OCI-LY7 (cell line): ENCODE data around the gene WNT2B. TPM values are rescaled to one million over a fixed set of nuclear protein-coding genes. Genes with fewer than 3 reads are reported as not detected.
"Not testable (repeated sequence)": the region's sequence is repeated elsewhere in the genome, so short reads cannot be mapped to it uniquely, and the experiment has no call there.

ENCODE experiments used
- BruUV-seq: library from RNA; stranded (reverse); fragments of 400-500 nt; replicated peaks from 2 replicates; lab custom pipeline; 2021; lab: Mats Ljungman, UMichigan
- CTCF ChIA-PET: fragments of 300-600 bp; sonication (Branson Sonifier 250); formaldehyde crosslinking; loops from one replicate; lab custom pipeline; 2022; ENCODE audit warnings: antibody characterized with exemption; ENCODE audit not compliant: unreplicated experiment; lab: Charles Lee
- POLR2A ChIA-PET: fragments of 300-600 bp; sonication (Branson Sonifier 250); formaldehyde crosslinking; loops from one replicate; lab custom pipeline; 2022; ENCODE audit warnings: antibody characterized with exemption; lab: Charles Lee
- DNase-seq: peaks from one replicate; pipeline ENCODE4 v3.0.0-alpha.2; 2015; ENCODE audit warnings: low spot score
- H2AFZ ChIP-seq: fragments of 200-600 bp; sonication (generic), shearing (Covaris generic); 2 replicates; pipeline ENCODE4 v1.6.1; 2014; ENCODE audit warnings: mild to moderate bottlenecking, antibody characterized with exemption, low read length, moderate library complexity
- H3K27ac ChIP-seq: fragments of 200-600 bp; sonication (generic); 2 replicates; pipeline ENCODE4 v1.5.1; 2014; ENCODE audit warnings: mixed run types, low read depth, mild to moderate bottlenecking, moderate library complexity, low read length, inconsistent platforms; ENCODE audit not compliant: poor library complexity, severe bottlenecking
- H3K36me3 ChIP-seq: fragments of 200-600 bp; sonication (generic); 2 replicates; pipeline ENCODE4 v1.6.1; 2014; ENCODE audit warnings: mild to moderate bottlenecking, antibody characterized with exemption, low read length, moderate library complexity, mixed read lengths; ENCODE audit not compliant: insufficient read depth
- H3K4me1 ChIP-seq: fragments of 200-600 bp; sonication (generic); 2 replicates; pipeline ENCODE4 v1.5.1; 2014; ENCODE audit warnings: mild to moderate bottlenecking, low read length; ENCODE audit not compliant: insufficient read depth, poor library complexity, severe bottlenecking
- H3K4me2 ChIP-seq: fragments of 200-600 bp; sonication (generic); 2 replicates; pipeline ENCODE4 v1.6.1; 2014; ENCODE audit warnings: mild to moderate bottlenecking, low read length
- H3K4me3 ChIP-seq: fragments of 200-600 bp; sonication (generic); 2 replicates; pipeline ENCODE4 v1.5.1; 2014; ENCODE audit warnings: mild to moderate bottlenecking, low read depth, low read length; ENCODE audit not compliant: poor library complexity, severe bottlenecking
- H3K79me2 ChIP-seq: fragments of 200-600 bp; sonication (generic); 2 replicates; pipeline ENCODE4 v1.6.1; 2016; ENCODE audit warnings: low read depth, mild to moderate bottlenecking, low read length, moderate library complexity, mixed read lengths; ENCODE audit not compliant: insufficient read depth
- H3K9me2 ChIP-seq: fragments of 200-600 bp; sonication (generic); 2 replicates; pipeline ENCODE4 v1.6.1; 2016; ENCODE audit warnings: mild to moderate bottlenecking, low read length, mixed read lengths; ENCODE audit not compliant: insufficient read depth
- H3K9me3 ChIP-seq: fragments of 200-600 bp; sonication (generic); 2 replicates; pipeline ENCODE4 v1.6.1; 2014; ENCODE audit warnings: mild to moderate bottlenecking, mixed run types, low read length, mixed read lengths
- H4K20me1 ChIP-seq: fragments of 200-600 bp; sonication (generic); 2 replicates; pipeline ENCODE4 v1.6.1; 2014; ENCODE audit warnings: mild to moderate bottlenecking, antibody characterized with exemption, low read length, moderate library complexity, mixed read lengths; ENCODE audit not compliant: insufficient read depth
- CTCF ChIP-seq: fragments of 200-600 bp; sonication (generic); conservative IDR thresholded peaks from 2 replicates; pipeline ENCODE4 v1.5.1; 2014; ENCODE audit warnings: mild to moderate bottlenecking, antibody characterized with exemption, low read length, moderate library complexity, mixed read lengths
- EZH2phosphoT487 ChIP-seq: fragments of 200-600 bp; sonication (generic); IDR thresholded peaks from 2 replicates; pipeline ENCODE4 v1.6.1; 2018; ENCODE audit warnings: low read depth, borderline replicate concordance, mild to moderate bottlenecking, mixed run types, antibody characterized with exemption, low read length, moderate library complexity, mixed read lengths
- intact Hi-C: fragments of 100-400 bp; cut with micrococcal nuclease; formaldehyde crosslinking; loops from one replicate; pipeline ENCODE4 v1.10.0; 2022; ENCODE audit not compliant: unreplicated experiment
- total RNA-seq, 2 experiments: library from RNA; depleted of rRNA in 1 of 2; stranded (reverse); fragments of >200 nt in 1 of 2; shearing (Covaris generic) in 1 of 2; gene quantifications; 2 replicates each; pipeline ENCODE4 v1.2.3, GENCODE V29; 2014 to 2022

Gene WNT2B
- total RNA-seq, 2 experiments from 2014 or later: 0.32 to 0.91 TPM

GRCh38 chr1:112465122-112465521 lies 43.6 kb upstream of the WNT2B start:
- Histone ChIP-seq H3K4me3 (no peak overlapping the region), H2AFZ (peak overlapping the region; percentile 96; the same call in 1 of the 2 replicates), H3K27ac (no peak overlapping the region), H4K20me1 (no peaks in the 10 kb centered on the region), H3K79me2 (no peaks in the 10 kb centered on the region), H3K9me2 (no peaks in the 10 kb centered on the region), H3K4me2 (peak overlapping the region; percentile 62), H3K4me1 (peaks cover 43% of the 10 kb centered on the region), H3K36me3 (no peaks in the 10 kb centered on the region), H3K9me3 (no peaks in the 10 kb centered on the region)
- POLR2A ChIA-PET: interaction anchor here (0.7 to 2.9 kb wide), 5 partner anchors 18 to 74 kb away, joined by 3 to 10 read pairs (median 3); partner anchors contain the start of gene CTTNBP2NL
- no peak for DNase-seq
- BruUV-seq: no TSS peak
- no peak for TF ChIP-seq EZH2phosphoT487
- no peak for TF ChIP-seq CTCF
- intact Hi-C loops: no loop called here
- CTCF ChIA-PET: interaction anchor here (0.6 kb wide), 2 partner anchors 46 to 191 kb away, joined by 4 read pairs; no protein-coding TSS in a partner anchor

GRCh38 chr1:112466078-112466660 lies 42.6 kb upstream of the WNT2B start:
- ChIA-PET POLR2A (interaction anchor here (0.6 to 2.9 kb wide), 10 partner anchors 10 to 591 kb away, joined by 3 to 10 read pairs (median 3); no protein-coding TSS in a partner anchor), CTCF (interaction anchor here (0.9 to 1.3 kb wide), 3 partner anchors 47 to 72 kb away, joined by 3 to 6 read pairs (median 5); partner anchors contain the start of gene CTTNBP2NL)
- H3K9me2 ChIP-seq: no peaks in the 10 kb centered on the region
- peak overlapping the region; percentile 62 for H3K4me2 ChIP-seq
- intact Hi-C loops: loop anchor here (1.0 to 2.0 kb wide), 5 partner anchors 43 to 249 kb away; partner anchors contain the start of genes PPM1J and WNT2B
- BruUV-seq: no TSS peak
- H3K9me3 ChIP-seq: no peaks in the 10 kb centered on the region
- DNase-seq: peak; percentile 92
- H2AFZ ChIP-seq: peak overlapping the region; percentile 96
- H4K20me1 ChIP-seq: no peaks in the 10 kb centered on the region
- no peak for TF ChIP-seq EZH2phosphoT487
- peak; percentile 89 for TF ChIP-seq CTCF
- H3K4me1 ChIP-seq: peaks cover 43% of the 10 kb centered on the region
- H3K36me3 ChIP-seq: no peaks in the 10 kb centered on the region
- H3K79me2 ChIP-seq: no peaks in the 10 kb centered on the region
- H3K4me3 ChIP-seq: peak overlapping the region; percentile 41
- peak overlapping the region; percentile 64 for H3K27ac ChIP-seq

- H3K4me3 ChIP-seq, BruUV-seq, H3K36me3 ChIP-seq, H3K4me2 ChIP-seq, H3K9me2 ChIP-seq, DNase-seq, CTCF ChIA-PET, H4K20me1 ChIP-seq, POLR2A ChIA-PET, H3K27ac ChIP-seq, H2AFZ ChIP-seq, H3K79me2 ChIP-seq, H3K9me3 ChIP-seq, intact Hi-C loops: not testable (repeated sequence)
- H3K4me1 ChIP-seq: peaks cover 17% of the 10 kb centered on the region
Observed at GRCh38 chr1:112470324-112470723, 38.4 kb upstream of the WNT2B start.
